ENCODE results near the gene TEX261.
A peak's percentile ranks its signal among the peaks of the same experiment; 100 is the strongest.

Gene TEX261

DNA sequence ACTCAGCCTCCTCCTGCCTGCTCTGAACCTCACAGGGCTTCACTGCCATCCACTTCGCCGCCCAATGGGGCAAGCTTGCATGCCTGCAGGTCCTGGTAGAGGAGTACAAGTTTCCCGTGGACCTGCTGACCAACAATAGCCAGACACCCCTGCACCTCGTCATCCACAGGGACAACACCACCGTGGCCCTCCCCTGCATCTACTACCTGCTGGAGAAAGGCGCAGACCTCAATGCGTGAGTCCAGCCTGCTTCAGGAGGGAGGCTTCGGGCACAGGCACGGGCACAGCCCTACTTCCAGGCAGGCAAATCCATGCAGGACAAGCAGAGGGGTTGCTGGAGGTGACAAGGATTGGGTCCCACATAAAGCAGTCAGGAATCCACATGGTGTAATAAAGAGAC, 15.0 kb downstream of the TEX261 start:
- peaks cover 5 to 20% of the 10 kb centered on the region in 2 experiments for H3K36me3 ChIP-seq (ENCODE audit: control insufficient read depth in 1 of 2, insufficient read depth in 2 of 2, low read depth in 1 of 2, low read length in 2 of 2)
- H3K4me2 ChIP-seq (ENCODE audit: low read length, poor library complexity, severe bottlenecking) = no peak overlapping the region
- 90% methylated on average over 9 of the region's 9 CpGs for WGBS
- H2BK120ac ChIP-seq (ENCODE audit: low read depth, low read length) = no peak overlapping the region
- no peak overlapping the region for H3K18ac ChIP-seq (ENCODE audit: low read depth in 1 of 2, low read length in 2 of 2)
- DNase-seq = no peak
- H2AFZ ChIP-seq (ENCODE audit: low read depth, low read length) = no peak overlapping the region
- no peak overlapping the region for H2BK15ac ChIP-seq (ENCODE audit: low read depth, poor library complexity, severe bottlenecking)
- peak overlapping the region in 1 of 2 experiments; percentile 25 for H2BK12ac ChIP-seq (ENCODE audit: low read length in 2 of 2)
- H2BK5ac ChIP-seq (ENCODE audit: low read depth, low read length, poor library complexity, severe bottlenecking) = no peak overlapping the region
- H4K8ac ChIP-seq (ENCODE audit: low read length) = no peak overlapping the region
- no peak overlapping the region for H4K91ac ChIP-seq (ENCODE audit: low read length)
- no peak overlapping the region for H3K27ac ChIP-seq (ENCODE audit: low read length, poor library complexity, severe bottlenecking)
- H3K4ac ChIP-seq (ENCODE audit: low read depth in 1 of 2, low read length in 2 of 2) = no peak overlapping the region
- no peak overlapping the region for H3K14ac ChIP-seq (ENCODE audit: low read length in 2 of 2)
- no peak overlapping the region for H2AK5ac ChIP-seq (ENCODE audit: low read length, severe bottlenecking)
- peaks cover 12% of the 10 kb centered on the region for H3K4me1 ChIP-seq (ENCODE audit: control insufficient read depth, insufficient read depth, low read depth, low read length)
- no peak overlapping the region for H3K4me3 ChIP-seq (ENCODE audit: insufficient read depth in 1 of 2, low read depth in 1 of 2, low read length in 2 of 2)
- peak overlapping the region in 1 of 2 experiments; percentile 34 for H3K23ac ChIP-seq (ENCODE audit: low read length in 2 of 2)
- H3K27me3 ChIP-seq (ENCODE audit: control insufficient read depth in 1 of 2, insufficient read depth in 1 of 2, low read length in 2 of 2) = peaks cover 0 to 12% of the 10 kb centered on the region in 2 experiments
- H3K9ac ChIP-seq (ENCODE audit: low read length) = no peak overlapping the region
- H3K79me1 ChIP-seq (replicated peaks; ENCODE audit: low read length, poor library complexity, severe bottlenecking) = no peaks in the 10 kb centered on the region
- H3K9me3 ChIP-seq (ENCODE audit: control insufficient read depth, low read length) = no peaks in the 10 kb centered on the region

DNA sequence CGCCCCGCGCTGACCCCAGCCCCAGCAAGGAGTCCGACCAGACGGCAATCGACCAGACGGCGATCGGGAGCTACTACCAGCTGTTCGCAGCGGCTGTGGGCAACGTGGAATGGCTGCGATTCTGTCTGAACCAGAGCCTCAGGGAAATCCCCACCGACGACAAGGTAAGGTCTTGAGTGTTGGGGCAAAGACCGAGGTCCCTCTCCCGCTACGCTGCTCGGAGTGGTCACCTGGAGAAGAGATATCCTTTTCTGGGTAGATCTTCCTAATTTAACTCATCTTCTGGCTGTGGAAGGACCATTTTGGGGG, 15.5 kb downstream of the TEX261 start:
- WGBS = 23% methylated on average over 19 of the region's 19 CpGs
- Histone ChIP-seq H3K9ac (ENCODE audit: low read length) (peak overlapping the region; percentile 97), H2BK12ac (ENCODE audit: low read length in 2 of 2) (peak overlapping the region in 1 of 2 experiments; percentile 38), H3K18ac (ENCODE audit: low read depth in 1 of 2, low read length in 2 of 2) (peak overlapping the region in 1 of 2 experiments; percentile 74), H3K27ac (ENCODE audit: low read length, poor library complexity, severe bottlenecking) (no peak overlapping the region), H3K4me3 (ENCODE audit: insufficient read depth in 1 of 2, low read depth in 1 of 2, low read length in 2 of 2) (peak overlapping the region; percentile 58 to 88), H3K27me3 (ENCODE audit: control insufficient read depth in 1 of 2, insufficient read depth in 1 of 2, low read length in 2 of 2) (peaks cover 0 to 16% of the 10 kb centered on the region in 2 experiments), H2AFZ (ENCODE audit: low read depth, low read length) (peak overlapping the region; percentile 66), H2BK5ac (ENCODE audit: low read depth, low read length, poor library complexity, severe bottlenecking) (no peak overlapping the region), H2BK120ac (ENCODE audit: low read depth, low read length) (no peak overlapping the region), H3K79me1 (replicated peaks; ENCODE audit: low read length, poor library complexity, severe bottlenecking) (no peaks in the 10 kb centered on the region), H3K14ac (ENCODE audit: low read length in 2 of 2) (no peak overlapping the region), H3K36me3 (ENCODE audit: control insufficient read depth in 1 of 2, insufficient read depth in 2 of 2, low read depth in 1 of 2, low read length in 2 of 2) (peaks cover 5 to 15% of the 10 kb centered on the region in 2 experiments), H3K4me2 (ENCODE audit: low read length, poor library complexity, severe bottlenecking) (peak overlapping the region; percentile 97), H3K23ac (ENCODE audit: low read length in 2 of 2) (no peak overlapping the region), H3K4ac (ENCODE audit: low read depth in 1 of 2, low read length in 2 of 2) (no peak overlapping the region), H3K4me1 (ENCODE audit: control insufficient read depth, insufficient read depth, low read depth, low read length) (peaks cover 11% of the 10 kb centered on the region), H2AK5ac (ENCODE audit: low read length, severe bottlenecking) (no peak overlapping the region), H3K9me3 (ENCODE audit: control insufficient read depth, low read length) (no peaks in the 10 kb centered on the region), H2BK15ac (ENCODE audit: low read depth, poor library complexity, severe bottlenecking) (no peak overlapping the region), H4K8ac (ENCODE audit: low read length) (peak overlapping the region; percentile 97), H4K91ac (ENCODE audit: low read length) (peak overlapping the region; percentile 65)
- peak; percentile 57 for DNase-seq

DNA sequence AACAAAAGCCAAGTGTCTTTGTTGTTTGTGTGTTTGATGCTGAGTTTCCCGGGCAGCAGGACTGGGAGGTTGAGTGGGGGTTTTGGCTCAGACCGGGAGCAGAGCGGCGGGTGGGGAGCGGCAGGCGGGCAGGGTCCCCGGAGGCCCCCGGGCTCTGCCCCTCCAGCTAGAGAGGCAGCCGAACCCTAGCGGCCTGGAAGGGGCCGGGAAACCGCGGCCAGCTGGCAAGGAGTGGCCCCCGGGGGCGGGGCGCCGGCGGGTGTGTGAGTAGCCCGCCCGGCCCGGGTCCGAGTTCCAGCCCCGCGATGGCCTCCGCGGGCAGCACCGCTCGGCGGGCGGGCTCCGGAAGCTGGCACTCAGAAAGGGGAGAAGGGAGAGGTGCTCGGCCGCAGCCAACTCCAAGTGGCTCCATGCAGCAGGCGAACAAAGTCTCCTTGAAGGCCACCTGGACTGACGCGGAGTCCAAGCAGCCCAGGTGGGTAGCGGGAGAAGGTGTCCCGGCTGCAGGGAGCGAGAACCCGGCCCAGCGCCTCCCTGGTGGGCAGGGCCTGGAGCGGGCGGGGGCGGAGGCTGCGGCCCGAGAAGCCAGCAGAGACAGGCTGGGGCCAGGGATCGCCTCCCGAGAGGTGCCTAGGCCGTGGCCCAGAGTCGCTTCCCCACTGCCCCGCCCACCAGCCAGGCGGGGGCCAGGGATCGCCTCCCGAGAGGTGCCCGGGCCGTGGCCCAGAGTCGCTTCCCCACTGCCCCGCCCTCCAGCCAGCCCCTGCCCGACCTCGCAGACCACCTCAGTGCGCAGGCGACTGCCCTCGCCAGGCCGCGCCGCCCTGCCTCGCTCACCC, 16.1 kb downstream of the TEX261 start, which contains the start of gene ANKRD53:
Gene ANKRD53 (plus strand): TSS at position 290 of the 839 bp plus-strand sequence. CDS start 16 bp downstream, at position 306.
- H2BK12ac ChIP-seq (ENCODE audit: low read length in 2 of 2) = peak within 1 kb of the TSS in 1 of 2 experiments; percentile 38
- peak within 1 kb of the TSS; percentile 23 to 96 for H3K18ac ChIP-seq (ENCODE audit: low read depth in 1 of 2, low read length in 2 of 2)
- 2% methylated on average over 52 of the region's 67 CpGs for WGBS
- H3K4me1 ChIP-seq (ENCODE audit: control insufficient read depth, insufficient read depth, low read depth, low read length) = peaks cover 11% of the 10 kb centered on the region
- DNase-seq = peak; percentile 42
- H2AFZ ChIP-seq (ENCODE audit: low read depth, low read length) = peak within 1 kb of the TSS; percentile 85
- H3K23ac ChIP-seq (ENCODE audit: low read length in 2 of 2) = peak within 1 kb of the TSS in 1 of 2 experiments; percentile 64
- peak within 1 kb of the TSS; percentile 97 for H4K8ac ChIP-seq (ENCODE audit: low read length)
- peak within 1 kb of the TSS in 1 of 2 experiments; percentile 78 for H3K14ac ChIP-seq (ENCODE audit: low read length in 2 of 2)
- H3K27ac ChIP-seq (ENCODE audit: low read length, poor library complexity, severe bottlenecking) = no peak within 1 kb of the TSS
- peak within 1 kb of the TSS; percentile 97 for H3K9ac ChIP-seq (ENCODE audit: low read length)
- peak within 1 kb of the TSS; percentile 97 for H2BK15ac ChIP-seq (ENCODE audit: low read depth, poor library complexity, severe bottlenecking)
- H4K91ac ChIP-seq (ENCODE audit: low read length) = peak within 1 kb of the TSS; percentile 85
- H3K4me3 ChIP-seq (ENCODE audit: insufficient read depth in 1 of 2, low read depth in 1 of 2, low read length in 2 of 2) = peak within 1 kb of the TSS; percentile 58 to 88
- H3K9me3 ChIP-seq (ENCODE audit: control insufficient read depth, low read length) = no peaks in the 10 kb centered on the region
- H3K4me2 ChIP-seq (ENCODE audit: low read length, poor library complexity, severe bottlenecking) = peak within 1 kb of the TSS; percentile 97
- H2BK5ac ChIP-seq (ENCODE audit: low read depth, low read length, poor library complexity, severe bottlenecking) = no peak within 1 kb of the TSS
- peak within 1 kb of the TSS; percentile 68 for H2BK120ac ChIP-seq (ENCODE audit: low read depth, low read length)
- peaks cover 5 to 14% of the 10 kb centered on the region in 2 experiments for H3K36me3 ChIP-seq (ENCODE audit: control insufficient read depth in 1 of 2, insufficient read depth in 2 of 2, low read depth in 1 of 2, low read length in 2 of 2)
- peak within 1 kb of the TSS; percentile 24 to 82 for H3K4ac ChIP-seq (ENCODE audit: low read depth in 1 of 2, low read length in 2 of 2)
- H3K79me1 ChIP-seq (replicated peaks; ENCODE audit: low read length, poor library complexity, severe bottlenecking) = no peaks in the 10 kb centered on the region
- H3K27me3 ChIP-seq (ENCODE audit: control insufficient read depth in 1 of 2, insufficient read depth in 1 of 2, low read length in 2 of 2) = peaks cover 0 to 16% of the 10 kb centered on the region in 2 experiments
- no peak within 1 kb of the TSS for H2AK5ac ChIP-seq (ENCODE audit: low read length, severe bottlenecking)

DNA sequence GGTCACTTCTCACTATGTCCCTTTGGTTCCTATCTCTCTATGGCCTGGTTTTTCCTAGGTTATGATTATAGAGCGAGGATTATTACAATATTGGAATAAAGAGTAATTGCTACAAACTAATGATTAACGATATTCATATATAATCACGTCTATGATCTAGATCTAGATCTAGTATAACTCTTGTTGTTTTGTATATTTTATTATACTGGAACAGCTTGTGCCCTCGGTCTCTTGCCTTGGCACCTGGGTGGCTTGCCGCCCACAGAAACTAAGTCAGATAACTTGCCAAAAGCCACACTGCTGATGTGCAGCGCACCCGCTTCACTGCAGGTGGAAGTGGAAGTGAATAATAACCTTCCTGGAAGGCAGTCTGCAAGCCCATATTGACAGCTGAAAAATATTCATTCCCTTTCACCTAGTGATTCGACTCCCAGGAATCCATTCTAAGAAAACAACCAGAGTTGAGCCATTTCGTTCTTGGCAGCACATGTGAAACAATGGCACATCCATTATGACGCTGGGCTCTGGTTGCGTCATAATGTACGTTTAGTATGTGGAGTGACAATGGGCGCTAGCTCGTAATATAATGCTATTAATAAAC, 17.0 kb downstream of the TEX261 start:
- H2BK15ac ChIP-seq (ENCODE audit: low read depth, poor library complexity, severe bottlenecking) = no peak overlapping the region
- 30% methylated on average over 9 of the region's 14 CpGs for WGBS
- DNase-seq = peak; percentile 79
- H3K9ac ChIP-seq (ENCODE audit: low read length) = peak overlapping the region; percentile 97
- peaks cover 11% of the 10 kb centered on the region for H3K4me1 ChIP-seq (ENCODE audit: control insufficient read depth, insufficient read depth, low read depth, low read length)
- H2BK12ac ChIP-seq (ENCODE audit: low read length in 2 of 2) = no peak overlapping the region
- peak overlapping the region; percentile 79 for H4K8ac ChIP-seq (ENCODE audit: low read length)
- H3K27me3 ChIP-seq (ENCODE audit: control insufficient read depth in 1 of 2, insufficient read depth in 1 of 2, low read length in 2 of 2) = peaks cover 0 to 16% of the 10 kb centered on the region in 2 experiments
- H3K18ac ChIP-seq (ENCODE audit: low read depth in 1 of 2, low read length in 2 of 2) = peak overlapping the region in 1 of 2 experiments; percentile 43
- H2AK5ac ChIP-seq (ENCODE audit: low read length, severe bottlenecking) = no peak overlapping the region
- H3K4ac ChIP-seq (ENCODE audit: low read depth in 1 of 2, low read length in 2 of 2) = peak overlapping the region in 1 of 2 experiments; percentile 32
- no peak overlapping the region for H2AFZ ChIP-seq (ENCODE audit: low read depth, low read length)
- H3K23ac ChIP-seq (ENCODE audit: low read length in 2 of 2) = no peak overlapping the region
- no peak overlapping the region for H3K14ac ChIP-seq (ENCODE audit: low read length in 2 of 2)
- no peak overlapping the region for H3K27ac ChIP-seq (ENCODE audit: low read length, poor library complexity, severe bottlenecking)
- H3K4me3 ChIP-seq (ENCODE audit: insufficient read depth in 1 of 2, low read depth in 1 of 2, low read length in 2 of 2) = peak overlapping the region in 1 of 2 experiments; percentile 88
- H4K91ac ChIP-seq (ENCODE audit: low read length) = no peak overlapping the region
- no peak overlapping the region for H2BK5ac ChIP-seq (ENCODE audit: low read depth, low read length, poor library complexity, severe bottlenecking)
- H3K36me3 ChIP-seq (ENCODE audit: control insufficient read depth in 1 of 2, insufficient read depth in 2 of 2, low read depth in 1 of 2, low read length in 2 of 2) = peaks cover under 1 to 10% of the 10 kb centered on the region in 2 experiments
- H3K4me2 ChIP-seq (ENCODE audit: low read length, poor library complexity, severe bottlenecking) = peak overlapping the region; percentile 97
- no peak overlapping the region for H2BK120ac ChIP-seq (ENCODE audit: low read depth, low read length)
- H3K9me3 ChIP-seq (ENCODE audit: control insufficient read depth, low read length) = no peaks in the 10 kb centered on the region
- no peaks in the 10 kb centered on the region for H3K79me1 ChIP-seq (replicated peaks; ENCODE audit: low read length, poor library complexity, severe bottlenecking)

All from mesenchymal stem cell (in vitro differentiated cells and primary cell).